ENCODE measurements around the gene SPIRE2.

- TF ChIP-seq CTCF (optimal IDR thresholded peaks at IDR 0.05 in 1 of 3, IDR thresholded peaks at IDR 0.05 in 1 of 3, conservative IDR thresholded peaks at IDR 0.05 in 1 of 3; ENCODE audit: extremely low read depth in 1 of 3, insufficient read depth in 2 of 3, low read length in 3 of 3), result no peak
- no peak for TF ChIP-seq EZH2 (IDR thresholded peaks at IDR 0.05; ENCODE audit: low read length)
These were observed 83.1 kb downstream of the SPIRE2 start for GRCh38 chr16:89911375-89911774.
